NCI-H748 (cell line): ENCODE data around the gene MYCBP2.
"Not testable (repeated sequence)": the region's sequence is repeated elsewhere in the genome, so short reads cannot be mapped to it uniquely, and the experiment has no call there.

Source experiments
- DNase-seq: peaks from one replicate; lab custom pipeline; 2025; ENCODE audit not compliant: unreplicated experiment; lab: John Stamatoyannopoulos, UW

Gene MYCBP2

GRCh38 chr13:77326905-77327604 is at the start of gene MYCBP2:
Gene MYCBP2 (minus strand): TSS chr13:77327094. CDS start chr13:77326775, 319 bp downstream.
- peak; percentile 89 for DNase-seq

GRCh38 chr13:77375560-77376108 is 48.7 kb upstream of the MYCBP2 start:
- no peak for DNase-seq

- DNase-seq: no peak
Observed at GRCh38 chr13:77374786-77375185, 47.9 kb upstream of the MYCBP2 start.

GRCh38 chr13:77374339-77374738 is 47.4 kb upstream of the MYCBP2 start:
- DNase-seq: no peak

GRCh38 chr13:77373502-77373901 is 46.6 kb upstream of the MYCBP2 start:
- peak; percentile 69 for DNase-seq

GRCh38 chr13:77372275-77372674 is 45.4 kb upstream of the MYCBP2 start:
- DNase-seq: no peak

GRCh38 chr13:77370888-77371287 is 44.0 kb upstream of the MYCBP2 start:
- no peak for DNase-seq

- no peak for DNase-seq
Observed at GRCh38 chr13:77362166-77362565, 35.3 kb upstream of the MYCBP2 start.

- DNase-seq: no peak
Observed at GRCh38 chr13:77360032-77360685, 33.3 kb upstream of the MYCBP2 start.

- no peak for DNase-seq
Observed at GRCh38 chr13:77359171-77359570, 32.3 kb upstream of the MYCBP2 start.

- no peak for DNase-seq
Observed at GRCh38 chr13:77358001-77358400, 31.1 kb upstream of the MYCBP2 start.

GRCh38 chr13:77356155-77356554 is 29.3 kb upstream of the MYCBP2 start:
- no peak for DNase-seq

GRCh38 chr13:77353995-77354394 is 27.1 kb upstream of the MYCBP2 start:
- no peak for DNase-seq

GRCh38 chr13:77351315-77351714 is 24.4 kb upstream of the MYCBP2 start:
- no peak for DNase-seq

GRCh38 chr13:77350811-77351210 is 23.9 kb upstream of the MYCBP2 start:
- no peak for DNase-seq

- no peak for DNase-seq
Observed at GRCh38 chr13:77349365-77349764, 22.5 kb upstream of the MYCBP2 start.

GRCh38 chr13:77347351-77347750 is 20.5 kb upstream of the MYCBP2 start:
- not testable (repeated sequence) for DNase-seq

GRCh38 chr13:77345150-77345780 is 18.4 kb upstream of the MYCBP2 start:
- DNase-seq: peak; percentile 90

- no peak for DNase-seq
Observed at GRCh38 chr13:77343841-77344240, 16.9 kb upstream of the MYCBP2 start.

GRCh38 chr13:77339408-77339807 is 12.5 kb upstream of the MYCBP2 start:
- DNase-seq: no peak

- no peak for DNase-seq
Observed at GRCh38 chr13:77338961-77339401, 12.1 kb upstream of the MYCBP2 start.

GRCh38 chr13:77338329-77338728 is 11.4 kb upstream of the MYCBP2 start:
- DNase-seq: no peak
